Measurements from ENCODE around the gene EXOG.

EXOG gene

GRCh38 chr3:38545550-38545949 is 49.4 kb downstream of the EXOG start:
- no peak for DNase-seq (ENCODE audit: low read depth in 2 of 2)

DNA sequence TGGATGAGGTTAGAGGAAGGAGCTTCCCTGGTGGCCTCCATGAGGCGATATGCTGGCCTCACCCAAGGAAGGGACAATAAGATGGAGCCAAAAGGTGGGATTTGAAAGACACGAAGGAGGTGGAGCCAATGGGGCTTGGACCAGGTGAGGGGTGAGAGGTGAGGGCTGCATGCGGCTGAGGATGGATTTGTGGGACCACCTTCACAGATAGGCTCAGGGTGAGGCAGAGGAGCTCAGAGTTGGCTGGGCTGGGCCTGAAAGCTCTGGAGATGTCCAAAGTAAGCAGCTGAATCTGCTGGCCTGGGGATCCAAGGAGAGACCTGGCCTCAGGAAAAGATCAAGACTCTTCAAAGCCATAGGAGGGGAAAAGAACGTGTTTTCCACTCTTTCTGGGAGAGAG is 49.8 kb downstream of the EXOG start:
- DNase-seq (ENCODE audit: low read depth in 2 of 2) = no peak

DNA sequence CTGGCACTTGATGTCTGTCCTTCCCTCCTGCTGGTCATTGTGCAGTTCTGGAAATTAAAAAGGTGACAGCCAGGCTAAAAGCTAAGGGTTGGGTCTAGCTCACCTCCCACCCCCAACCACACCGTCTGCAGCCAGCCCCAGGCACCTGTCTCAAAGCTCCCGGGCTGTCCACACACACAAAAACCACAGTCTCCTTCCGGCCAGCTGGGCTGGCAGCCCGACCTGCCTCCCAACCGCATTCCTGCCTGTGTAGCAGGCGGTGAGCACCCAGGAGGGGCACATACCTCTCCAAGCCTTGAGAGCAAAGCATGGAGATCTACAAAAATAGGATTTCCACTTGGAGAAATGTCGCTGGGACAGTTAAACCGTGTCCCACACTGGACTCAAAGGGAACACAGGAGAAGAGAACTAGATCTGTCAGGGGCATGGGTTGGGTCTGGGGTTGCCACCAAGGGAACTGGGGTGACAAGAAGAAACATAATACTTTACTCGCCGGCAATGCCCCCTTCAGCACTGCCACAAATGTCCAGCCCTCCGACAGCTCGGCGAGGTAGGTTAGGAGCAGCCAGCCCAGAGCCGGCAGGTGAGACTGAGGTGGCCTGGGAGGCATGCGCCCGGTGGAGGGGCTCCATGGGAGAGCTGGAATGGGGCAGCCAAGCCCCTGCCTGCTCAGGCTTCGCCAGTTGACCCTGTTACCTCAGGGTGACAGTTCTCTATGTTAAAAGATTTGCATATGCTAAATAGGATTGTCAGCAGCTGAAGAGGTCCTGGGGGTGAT is 52.2 kb downstream of the EXOG start:
- DNase-seq (ENCODE audit: low read depth in 2 of 2) = no peak

DNA sequence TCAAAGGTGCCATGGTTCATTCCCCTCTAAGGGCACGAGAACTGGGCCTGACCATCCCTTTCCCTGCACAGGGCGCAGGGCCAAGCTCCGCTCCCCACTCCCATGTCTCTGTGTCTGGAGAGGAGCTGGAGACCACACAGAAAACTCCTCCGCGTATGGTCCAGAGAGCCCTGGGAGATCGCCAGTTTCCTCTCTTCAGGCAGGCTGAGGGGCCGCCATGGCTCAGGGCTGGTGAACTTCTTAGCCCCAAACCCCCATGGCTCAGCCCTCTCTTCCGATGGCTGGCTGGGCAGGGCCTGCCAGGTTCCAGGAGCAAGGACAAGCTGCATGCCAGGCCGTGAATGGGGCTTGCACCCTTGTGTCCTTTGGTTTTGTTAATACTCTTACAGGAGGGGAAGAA is 52.9 kb downstream of the EXOG start:
- DNase-seq (ENCODE audit: low read depth in 2 of 2) = no peak

DNA sequence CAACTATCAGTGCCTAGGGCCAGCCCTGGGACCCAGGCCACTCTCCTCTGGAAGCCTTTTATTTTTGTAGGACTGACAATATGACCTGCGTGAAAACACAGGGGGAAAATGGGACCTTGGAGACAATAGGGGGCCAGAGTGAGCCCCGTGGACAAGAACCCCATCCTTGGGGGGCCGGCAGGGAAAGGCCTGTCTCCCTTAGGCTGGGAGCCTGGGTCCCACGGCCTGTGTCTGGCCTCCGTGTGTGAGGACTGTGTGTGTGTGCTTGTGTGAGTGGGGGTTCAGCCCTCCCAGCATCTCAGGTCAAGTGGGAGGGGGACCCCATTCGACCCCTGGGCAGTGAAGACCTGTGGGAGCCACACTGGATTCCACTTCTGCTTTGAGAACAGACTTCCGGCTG is 53.3 kb downstream of the EXOG start:
- no peak for DNase-seq (ENCODE audit: low read depth in 2 of 2)

GRCh38 chr3:38549957-38550840 is 54.1 kb downstream of the EXOG start:
- no peak for DNase-seq (ENCODE audit: low read depth in 2 of 2)

- DNase-seq (ENCODE audit: low read depth in 2 of 2) = no peak
Observed at GRCh38 chr3:38551026-38551832, 55.1 kb downstream of the EXOG start.

DNA sequence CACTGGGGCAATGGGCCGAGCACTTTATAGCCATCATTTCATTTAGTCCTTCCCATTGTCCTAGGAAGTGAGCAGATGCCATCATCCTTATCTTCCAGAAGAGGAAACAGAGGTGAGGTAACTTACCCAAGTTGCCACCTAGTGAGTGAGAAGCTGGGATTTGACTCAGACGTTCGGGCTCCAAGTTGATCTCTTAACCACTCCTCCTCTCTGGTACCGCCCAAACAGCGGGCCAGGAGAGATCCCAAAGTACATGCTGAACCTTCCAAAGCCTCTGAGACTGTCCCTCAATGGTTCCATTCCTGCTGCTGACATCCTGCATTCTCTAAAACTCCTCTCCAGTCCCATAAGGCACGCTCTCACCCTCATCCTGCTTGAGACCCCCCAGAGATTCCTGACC is 56.2 kb downstream of the EXOG start:
- no peak for DNase-seq (ENCODE audit: low read depth in 2 of 2)

DNA sequence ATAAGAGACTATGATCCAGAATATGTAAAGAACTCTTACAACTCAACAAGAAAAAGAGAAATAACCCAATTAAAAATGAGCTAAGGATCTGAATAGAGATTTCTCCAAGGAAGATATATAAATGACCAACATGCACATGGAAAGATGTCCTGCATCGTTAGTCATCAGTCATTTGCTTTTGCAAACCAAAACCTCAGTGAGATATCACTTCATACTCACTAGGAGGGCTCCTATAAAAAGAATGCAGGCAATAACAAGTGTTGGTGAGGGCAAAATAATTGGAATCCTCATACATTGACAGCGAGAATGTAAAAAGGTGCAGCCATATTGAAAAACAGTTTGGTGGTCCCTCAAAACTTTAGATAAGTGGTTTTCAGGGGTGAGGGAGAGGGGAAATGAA is 56.9 kb downstream of the EXOG start:
- no peak for DNase-seq (ENCODE audit: low read depth in 2 of 2)

GRCh38 chr3:38554127-38554827 is 58.1 kb downstream of the EXOG start:
- DNase-seq (ENCODE audit: low read depth in 2 of 2) = no peak

DNA sequence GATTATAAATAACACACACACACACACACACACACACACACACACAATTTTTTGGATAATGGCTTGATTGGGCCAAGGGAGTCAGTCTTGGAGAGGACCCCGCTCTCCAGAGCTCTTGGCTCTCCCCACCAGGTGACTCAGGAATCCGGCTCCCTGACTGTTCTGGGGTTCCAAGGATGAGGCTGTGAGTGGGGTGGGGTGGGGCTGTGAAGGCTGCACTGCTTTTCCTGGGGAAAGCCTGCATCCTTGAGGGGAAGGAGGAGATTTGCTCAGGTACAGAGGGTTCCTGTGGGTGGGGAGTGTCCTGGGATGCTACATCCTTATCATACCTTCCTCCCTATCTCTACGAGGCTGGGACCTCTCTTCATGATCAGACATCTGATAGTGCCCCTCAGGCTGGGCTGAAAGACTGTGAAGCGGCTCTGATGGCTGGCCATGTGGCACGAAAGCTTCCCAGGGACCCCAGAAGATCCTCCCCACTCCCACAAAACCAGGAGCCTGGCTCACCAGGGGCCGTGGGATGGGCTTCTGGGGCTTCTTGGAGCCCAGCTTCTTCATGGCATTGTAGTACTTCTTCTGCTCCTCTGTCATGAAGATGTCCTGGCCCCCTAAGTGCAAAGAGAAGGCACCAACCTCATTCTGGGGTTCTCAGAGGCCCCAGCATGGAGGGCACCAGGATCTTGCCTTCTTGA is 59.2 kb downstream of the EXOG start:
- DNase-seq (ENCODE audit: low read depth in 2 of 2) = no peak

DNA sequence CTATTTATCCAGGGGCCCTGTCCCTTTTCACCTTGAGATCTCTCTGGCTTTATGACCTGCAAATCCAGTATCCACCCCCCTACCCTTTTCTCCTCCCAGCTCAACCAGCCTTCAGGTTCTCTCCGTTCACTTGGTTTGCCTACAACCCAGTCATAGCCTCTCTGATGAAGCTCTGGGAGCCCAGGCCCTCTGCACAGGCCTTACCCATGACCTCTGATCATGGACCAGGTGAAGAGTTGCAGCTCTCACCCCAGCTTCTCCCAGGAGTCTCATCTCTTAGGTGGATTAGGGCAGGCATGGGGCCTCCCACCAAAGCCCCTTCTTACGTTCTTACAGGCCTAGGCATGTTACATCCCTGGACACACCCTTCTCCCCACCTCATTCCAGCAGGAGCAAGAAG is 59.8 kb downstream of the EXOG start:
- no peak for DNase-seq (ENCODE audit: low read depth in 2 of 2)

DNA sequence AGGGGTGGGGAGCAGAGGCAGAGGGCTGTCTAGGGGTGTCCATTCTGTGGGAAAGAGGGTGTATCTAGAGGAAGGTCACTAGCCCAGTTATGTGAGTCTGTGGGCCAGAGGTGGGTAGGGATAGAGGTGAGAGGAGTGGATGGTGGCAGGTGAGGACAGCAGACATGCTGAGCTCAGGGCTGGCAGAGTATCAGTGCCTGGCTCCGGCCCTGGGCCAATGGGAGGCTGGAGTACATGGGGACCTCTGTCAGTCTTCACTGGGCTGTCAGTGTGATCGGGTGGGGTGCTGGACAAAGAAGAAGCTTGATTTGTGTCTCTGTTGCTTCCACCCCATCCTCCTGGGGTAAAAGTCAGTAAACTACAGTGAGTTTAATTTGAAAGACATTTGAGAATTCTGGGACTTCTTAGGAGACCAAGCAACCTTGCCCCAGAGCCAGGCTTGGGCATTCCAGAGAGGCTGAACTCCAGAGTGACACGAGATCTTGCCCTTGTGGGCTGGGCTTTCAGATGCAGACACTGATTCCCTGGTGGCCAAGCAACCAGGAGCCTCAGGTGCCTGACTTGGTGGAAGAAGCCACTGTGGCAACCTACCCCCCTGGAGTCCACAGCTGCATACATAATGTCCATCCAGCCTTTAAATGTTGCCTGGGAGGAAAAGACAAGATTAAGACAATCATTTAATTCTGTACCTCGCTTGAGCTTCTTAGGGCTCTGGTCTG is 60.7 kb downstream of the EXOG start:
- no peak for DNase-seq (ENCODE audit: low read depth in 2 of 2)

DNA sequence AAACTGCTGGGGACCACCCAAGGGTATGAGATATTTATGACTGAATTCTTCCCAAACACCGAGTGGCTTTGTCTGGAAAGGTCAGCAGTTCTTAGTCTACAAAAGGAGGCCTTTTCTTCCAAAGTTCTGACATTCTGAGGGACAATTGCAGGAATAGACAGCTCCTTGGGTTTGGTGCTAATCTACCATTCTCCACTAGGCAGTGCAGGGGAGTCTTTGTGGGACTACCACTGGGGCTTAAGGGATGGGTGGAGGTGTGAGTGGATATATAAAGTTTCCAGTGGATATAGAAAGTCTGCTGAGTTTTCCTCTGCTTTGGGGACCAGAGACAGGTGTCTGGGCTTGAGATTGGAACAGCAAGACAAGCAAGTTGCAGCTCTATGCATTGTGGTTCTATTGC is 62.7 kb downstream of the EXOG start:
- no peak for DNase-seq (ENCODE audit: low read depth in 2 of 2)

DNA sequence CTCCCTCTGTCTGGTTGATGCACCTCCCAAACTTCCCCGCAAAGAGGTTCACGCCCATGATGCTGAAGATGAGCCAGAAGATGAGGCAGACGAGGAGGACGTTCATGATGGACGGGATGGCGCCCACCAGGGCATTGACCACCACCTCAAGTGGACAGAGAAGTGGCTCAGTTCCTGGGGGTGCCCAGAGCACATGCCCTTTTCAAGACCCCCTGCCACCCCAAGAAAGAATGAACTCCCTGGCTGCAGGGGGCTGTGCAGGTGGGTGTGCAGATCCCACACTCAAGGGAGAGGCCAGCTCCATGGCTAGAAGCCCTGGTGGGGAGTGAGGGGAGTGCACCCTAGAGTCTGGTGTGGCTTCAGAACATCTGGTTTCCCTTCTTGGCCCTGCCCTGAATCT is 64.1 kb downstream of the EXOG start:
- no peak for DNase-seq (ENCODE audit: low read depth in 2 of 2)

GRCh38 chr3:38560996-38561717 is 65.0 kb downstream of the EXOG start:
- no peak for DNase-seq (ENCODE audit: low read depth in 2 of 2)

- DNase-seq (ENCODE audit: low read depth in 2 of 2) = no peak
Observed at GRCh38 chr3:38561746-38562466, 65.8 kb downstream of the EXOG start.

- DNase-seq (ENCODE audit: low read depth in 2 of 2) = no peak
Observed at GRCh38 chr3:38562467-38562925, 66.4 kb downstream of the EXOG start.

Data from stimulated activated CD8-positive, alpha-beta memory T cell treated with anti-CD3 and anti-CD28 coated beads, Interleukin-2, amount 100 ng/mL, for 48 hours (primary cell).